Measurements from ENCODE around the gene CDK11B. TPM values are rescaled to one million over a fixed set of nuclear protein-coding genes. Genes with fewer than 3 reads are reported as not detected.

Gene CDK11B
- polyA plus RNA-seq, 1 donor, result 39.0 TPM

DNA sequence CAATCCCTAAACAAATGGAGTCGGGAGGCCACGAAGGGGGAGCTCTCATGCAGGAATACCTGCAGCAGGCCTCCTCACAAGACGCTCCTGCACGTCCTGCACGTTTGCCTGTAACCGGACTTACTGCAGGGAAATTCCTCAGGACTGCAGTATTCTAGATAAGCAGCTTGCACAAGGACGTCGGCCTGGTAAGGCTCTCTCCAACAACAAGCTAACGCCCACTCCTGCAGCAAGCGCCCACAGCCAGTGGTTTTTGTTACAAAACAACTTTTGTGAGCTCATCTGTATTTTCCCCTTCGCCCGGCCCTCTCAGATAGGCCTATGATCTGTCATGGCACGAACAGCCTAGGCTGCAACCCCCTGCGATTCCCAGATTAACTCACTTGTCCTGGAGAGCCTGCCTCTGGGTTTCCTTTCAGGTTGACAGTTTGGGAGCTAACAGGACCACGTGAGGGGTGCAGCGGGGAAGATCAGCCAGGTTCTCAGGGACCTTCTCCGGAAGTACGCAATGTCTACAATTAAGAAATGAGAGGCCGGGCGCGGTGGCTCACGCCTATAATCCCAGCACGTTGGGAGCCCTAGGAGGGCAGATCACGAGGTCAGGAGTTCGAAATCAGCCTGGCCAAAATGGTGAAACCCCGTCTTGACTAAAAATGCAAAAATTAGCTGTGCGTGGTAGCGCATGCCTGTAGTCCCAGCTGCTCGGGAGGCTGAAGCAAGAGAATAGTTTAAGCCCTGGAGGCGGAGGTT, 44.4 kb downstream of the CDK11B start:
- no peak for DNase-seq

DNA sequence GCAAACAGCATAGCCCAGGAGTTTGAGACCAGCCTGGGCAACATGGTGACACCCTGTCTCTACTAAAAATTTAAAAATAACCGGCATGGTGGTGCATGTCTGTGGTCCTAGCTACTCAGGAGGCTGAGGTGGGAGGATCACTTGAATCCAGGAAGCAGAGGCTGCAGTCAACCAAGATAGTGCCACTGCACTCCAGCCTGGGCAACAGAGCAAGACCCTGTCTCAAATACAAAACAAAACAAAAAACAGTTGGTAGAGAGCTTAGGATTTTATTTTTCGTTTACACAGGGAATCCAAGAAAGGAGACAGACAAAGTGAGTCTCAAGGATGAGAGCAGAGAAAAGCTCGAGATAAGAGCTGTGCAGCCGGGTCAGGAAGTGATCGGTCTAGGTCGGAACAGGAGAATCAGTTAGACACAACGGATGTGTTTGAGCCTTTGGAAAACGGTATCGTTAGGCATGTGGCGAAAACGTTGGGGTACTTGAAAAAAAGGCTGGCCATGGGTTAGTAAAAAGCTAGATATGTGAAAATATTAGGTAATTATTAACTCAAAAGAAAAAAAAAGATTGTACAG, 45.2 kb downstream of the CDK11B start:
- no peak for DNase-seq

DNA sequence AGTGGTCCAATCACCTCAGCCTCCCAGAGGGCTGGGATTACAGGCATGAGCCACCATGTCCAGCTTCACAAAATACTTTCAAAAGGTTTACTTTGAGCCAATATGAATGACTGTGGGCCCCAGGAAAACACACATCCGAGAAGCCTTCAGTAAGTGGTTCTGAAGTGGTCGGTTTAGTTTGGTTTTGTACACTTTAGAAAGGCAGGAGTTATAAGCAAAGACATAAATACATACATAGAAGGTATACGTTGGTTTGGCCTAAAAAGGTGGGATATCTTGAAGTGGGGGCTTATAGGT, 46.8 kb downstream of the CDK11B start:
- no peak for DNase-seq

DNA sequence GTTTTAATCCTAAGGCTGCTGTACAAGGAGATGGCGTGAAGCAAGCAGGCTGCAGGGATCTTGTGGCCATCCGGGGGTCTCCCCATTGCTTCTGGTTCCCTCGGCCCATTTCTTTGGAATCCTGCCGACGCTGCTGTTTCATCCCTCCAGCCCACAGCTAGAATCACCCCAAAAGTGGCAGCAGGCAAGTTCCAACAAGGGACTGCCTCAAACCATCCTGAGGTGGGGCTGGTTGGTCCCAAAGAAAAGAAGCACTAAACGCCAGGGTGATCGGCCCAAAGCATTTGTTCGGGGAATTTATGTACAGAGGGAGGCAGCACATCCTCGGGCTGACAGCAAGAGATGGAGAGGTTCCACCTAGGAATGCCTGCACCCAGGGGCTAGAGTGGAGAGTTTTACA, 48.0 kb downstream of the CDK11B start:
- DNase-seq, result no peak

DNA sequence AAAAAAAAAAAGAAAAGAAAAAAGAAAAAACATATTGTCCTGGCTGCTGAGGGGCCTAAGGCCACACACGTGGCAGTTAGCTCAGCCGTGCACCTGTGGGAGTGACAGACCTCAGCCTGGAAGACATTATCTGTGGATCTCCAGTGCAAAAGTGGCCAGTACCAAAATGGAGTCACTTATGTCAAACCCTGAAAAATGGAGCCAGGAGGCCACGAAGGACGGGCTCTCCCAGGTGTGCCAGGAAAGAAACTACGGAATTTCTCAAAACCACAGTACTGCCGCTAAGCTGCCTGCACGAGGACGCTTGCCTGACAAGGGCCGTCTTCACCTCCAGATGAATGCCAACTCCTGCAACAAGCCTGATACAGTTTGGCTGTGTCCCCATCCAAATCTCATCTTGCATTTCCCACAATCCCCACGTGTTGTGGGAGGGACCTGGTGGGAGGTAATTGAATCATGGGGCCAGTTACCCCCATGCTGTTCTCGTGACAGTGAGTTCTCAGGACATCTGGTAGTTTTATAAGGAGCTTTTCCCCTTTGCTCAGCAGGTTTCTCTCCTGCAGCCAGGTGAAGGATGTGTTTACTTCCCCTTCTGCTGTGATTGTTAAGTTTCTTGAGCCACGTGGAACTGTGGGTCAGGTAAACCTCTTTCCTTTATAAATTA, 48.9 kb downstream of the CDK11B start:
- no peak for DNase-seq

DNA sequence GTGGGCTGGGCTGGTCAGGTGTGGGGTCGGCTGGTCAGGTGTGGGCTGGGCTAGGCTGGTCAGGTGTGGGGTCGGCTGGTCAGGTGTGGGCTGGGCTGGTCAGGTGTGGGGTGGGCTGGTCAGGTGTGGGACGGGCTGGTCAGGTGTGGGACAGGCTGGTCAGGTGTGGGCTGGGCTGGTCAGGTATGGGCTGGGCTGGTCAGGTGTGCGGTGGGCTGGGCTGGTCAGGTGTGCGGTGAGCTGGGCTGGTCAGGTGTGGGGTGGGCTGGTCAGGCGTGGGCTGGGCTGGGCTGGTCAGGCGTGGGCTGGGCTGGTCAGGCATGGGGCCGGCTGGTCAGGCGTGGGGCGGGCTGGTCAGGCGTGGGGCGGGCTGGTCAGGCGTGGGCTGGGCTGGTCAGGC, 52.6 kb downstream of the CDK11B start:
- DNase-seq, result no peak

DNA sequence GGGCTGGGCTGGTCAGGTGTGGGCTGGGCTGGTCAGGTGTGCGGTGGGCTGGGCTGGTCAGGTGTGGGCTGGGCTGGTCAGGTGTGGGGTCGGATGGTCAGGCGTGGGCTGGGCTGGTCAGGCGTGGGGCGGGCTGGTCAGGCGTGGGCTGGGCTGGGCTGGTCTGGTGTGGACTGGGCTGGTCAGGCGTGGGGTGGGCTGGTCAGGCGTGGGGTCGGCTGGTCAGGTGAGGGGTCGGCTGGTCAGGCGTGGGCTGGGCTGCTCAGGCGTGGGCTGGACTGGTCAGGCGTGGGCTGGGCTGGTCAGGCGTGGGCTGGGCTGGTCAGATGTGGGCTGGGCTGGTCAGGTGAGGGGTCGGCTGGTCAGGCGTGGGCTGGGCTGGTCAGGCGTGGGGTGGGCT, 53.1 kb downstream of the CDK11B start:
- DNase-seq, result no peak

DNA sequence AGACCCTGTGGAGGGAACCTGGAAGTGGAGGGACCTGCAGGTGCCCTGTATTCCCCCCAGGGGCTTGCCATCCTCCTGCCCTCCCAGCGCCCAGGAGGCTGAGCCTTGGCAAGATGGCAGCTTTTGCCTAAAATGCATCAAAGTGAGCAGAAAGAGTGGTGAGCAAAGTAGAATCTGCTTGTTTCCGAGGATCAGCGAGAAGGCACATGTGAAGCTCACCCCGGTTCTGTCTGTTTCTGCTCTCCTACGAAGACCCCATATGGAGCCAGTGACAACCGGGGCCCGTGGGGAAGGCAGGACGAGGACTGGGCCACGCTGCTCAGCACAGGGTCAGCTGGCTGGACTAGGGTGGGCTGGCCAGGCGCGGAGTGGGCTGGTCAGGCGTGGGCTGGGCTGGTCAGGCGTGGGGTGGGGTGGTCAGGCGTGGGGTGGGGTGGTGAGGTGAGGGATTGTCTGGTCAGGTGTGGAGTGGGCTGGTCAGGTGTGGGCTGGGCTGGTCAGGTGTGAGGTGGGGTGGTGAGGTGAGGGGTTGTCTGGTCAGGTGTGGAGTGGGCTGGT, 53.7 kb downstream of the CDK11B start:
- no peak for DNase-seq

DNA sequence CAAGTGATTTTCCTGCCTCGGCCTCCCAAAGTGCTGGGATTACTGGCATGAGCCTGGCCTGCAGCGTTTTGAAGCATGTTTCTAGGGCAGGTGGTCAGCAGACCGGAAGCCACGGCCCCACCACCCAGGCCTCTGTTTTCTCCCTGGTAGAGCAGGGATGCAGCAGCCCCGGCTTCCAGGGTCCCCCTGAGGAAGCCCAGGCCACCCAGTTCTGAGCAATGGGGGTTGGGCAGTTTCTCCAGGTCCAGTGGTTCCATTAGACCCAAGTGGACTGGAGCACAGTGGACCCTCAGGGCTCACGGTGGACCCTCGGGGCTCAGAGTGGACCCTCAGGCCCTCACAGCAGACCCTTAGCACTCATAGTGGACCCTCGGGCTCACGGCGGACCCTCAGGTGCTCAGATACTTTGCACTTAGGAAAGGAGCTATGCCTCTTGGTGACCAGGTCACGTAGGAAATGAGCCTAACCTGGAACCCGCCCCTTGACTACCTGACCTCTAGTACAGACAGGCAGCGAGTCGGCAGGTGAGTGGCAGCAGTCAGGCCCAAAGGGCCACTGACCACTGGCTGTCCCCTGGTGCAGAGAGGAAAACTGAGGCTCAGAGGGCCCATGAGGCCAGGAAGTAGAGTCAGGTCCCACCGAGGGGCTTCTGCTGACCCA, 54.3 kb downstream of the CDK11B start:
- DNase-seq, result no peak

DNA sequence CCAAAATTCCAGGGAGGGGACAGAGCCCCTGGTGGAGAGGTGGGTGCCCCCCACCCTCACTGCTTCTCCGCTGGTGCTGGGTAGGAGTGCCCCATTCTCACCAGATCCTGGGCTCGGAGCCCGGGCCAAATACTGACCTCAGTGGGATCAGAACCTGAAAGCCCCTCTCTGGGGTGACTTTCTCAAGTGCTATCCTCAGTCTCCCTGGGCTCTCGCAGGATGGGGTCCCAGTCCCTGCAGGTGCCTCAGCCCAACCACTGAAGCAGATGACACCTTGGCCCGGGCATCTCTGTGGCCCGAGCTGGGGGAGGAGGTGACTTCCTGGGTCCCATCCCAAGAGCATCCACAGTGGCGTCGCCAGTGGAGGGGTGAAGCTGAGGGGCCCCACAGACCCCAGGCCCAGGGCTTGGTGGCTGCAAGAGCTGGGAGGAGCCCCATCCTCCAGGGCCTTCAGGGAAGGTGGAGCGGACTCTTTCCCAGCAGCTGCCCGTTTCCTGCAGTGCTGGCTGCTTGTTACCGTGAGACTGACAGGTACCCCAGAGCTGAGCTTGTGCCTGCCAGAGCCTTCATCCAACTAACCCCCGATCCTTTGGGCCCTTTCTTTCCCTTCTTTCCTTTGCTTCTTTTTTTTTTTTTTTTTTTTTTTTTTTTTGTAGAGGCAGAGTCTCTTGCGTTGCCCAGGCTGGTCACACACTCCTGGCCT, 55.0 kb downstream of the CDK11B start:
- DNase-seq, result no peak

DNA sequence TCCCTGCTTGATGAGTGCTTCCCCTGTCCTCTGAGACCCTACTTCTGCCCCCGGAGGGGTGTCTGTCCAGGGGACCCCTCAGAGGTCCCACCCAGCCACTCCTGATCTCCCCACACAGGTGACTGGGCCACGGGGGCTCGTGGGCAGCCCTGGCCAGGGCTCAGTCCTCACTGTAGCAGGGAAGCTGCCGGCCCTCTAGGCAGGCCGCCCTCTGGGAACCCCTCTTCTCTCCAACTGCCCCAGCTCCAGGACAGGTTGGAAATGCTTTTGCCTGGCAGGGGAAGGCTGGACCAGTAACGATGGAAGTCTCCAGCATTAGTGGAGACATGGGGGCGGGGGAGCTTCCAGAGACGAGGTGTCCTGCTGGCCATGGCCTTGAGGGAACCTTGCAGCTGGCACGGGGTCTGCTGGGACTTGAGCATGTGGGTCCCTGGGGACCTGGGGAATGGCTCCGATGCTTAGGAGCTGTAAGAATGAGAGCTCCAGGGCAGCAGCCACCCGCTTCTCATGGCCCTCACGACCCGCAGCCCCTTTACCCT, 55.8 kb downstream of the CDK11B start:
- DNase-seq, result no peak

DNA sequence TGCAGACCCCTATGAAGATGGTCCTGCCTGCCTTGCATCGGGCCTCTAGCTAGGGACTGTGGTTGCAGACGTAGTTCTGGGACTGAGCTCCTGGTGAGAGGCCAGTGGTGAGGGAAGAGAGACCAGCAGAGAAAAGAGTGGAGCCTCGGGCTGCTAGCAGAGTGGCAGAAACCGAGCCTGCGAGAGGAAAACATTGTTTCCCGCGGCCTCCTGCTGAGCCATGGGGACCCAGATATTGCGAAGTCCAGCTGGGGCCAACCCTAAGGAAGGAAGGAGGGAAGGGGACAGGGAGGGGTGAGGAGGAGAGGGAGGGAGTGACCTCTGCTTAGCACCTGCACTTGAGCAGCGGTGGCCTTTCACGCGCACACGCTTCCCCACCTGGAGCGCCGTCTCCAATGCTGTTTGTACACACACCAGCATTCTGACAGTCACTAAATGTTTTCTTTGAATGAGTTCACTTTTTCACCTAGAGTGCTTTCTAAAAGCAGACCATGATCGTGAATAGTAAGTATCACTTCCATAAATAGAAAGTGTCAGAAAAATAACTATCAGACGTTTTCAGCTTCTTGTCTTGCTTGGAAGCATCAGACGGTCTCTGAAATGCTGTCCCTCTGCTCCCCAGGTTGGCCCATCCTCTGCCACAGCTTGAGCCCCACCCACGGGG, 56.4 kb downstream of the CDK11B start:
- no peak for DNase-seq

DNA sequence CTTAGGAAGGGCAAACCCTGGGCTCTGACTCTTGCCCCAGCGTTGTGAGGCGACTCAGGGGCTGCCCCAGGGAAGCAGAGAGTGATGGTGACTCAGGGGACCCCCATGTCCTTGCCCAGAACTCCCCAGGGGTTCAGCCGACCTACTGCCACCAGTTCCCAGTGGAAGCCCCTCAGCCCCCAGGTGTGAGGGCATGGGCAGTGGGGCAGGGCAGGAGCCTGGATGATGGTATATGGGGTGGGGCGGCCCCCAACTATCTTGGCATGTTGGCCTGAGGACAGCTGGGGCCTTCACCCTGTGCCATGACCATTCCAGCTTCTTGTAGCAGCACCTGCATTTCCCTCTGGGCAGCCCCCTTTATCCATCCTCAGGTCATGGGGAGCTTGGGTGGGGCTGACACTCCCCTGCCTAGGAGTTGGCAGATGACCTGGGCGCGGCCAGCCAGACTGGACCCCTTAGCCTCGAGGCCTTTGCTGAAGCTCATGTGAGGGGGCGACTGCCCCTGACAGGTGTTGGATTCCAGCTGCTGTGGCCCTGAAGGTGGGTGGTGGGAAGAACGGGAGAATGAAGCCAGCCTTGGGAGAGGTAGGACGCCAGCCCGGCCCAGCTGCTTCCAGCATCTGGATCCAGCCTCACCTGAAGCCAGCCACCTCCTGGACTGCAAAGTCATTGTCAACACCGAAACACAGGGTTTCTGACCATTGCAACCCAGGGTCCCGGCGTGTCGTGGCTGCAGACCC, 57.1 kb downstream of the CDK11B start:
- no peak for DNase-seq

DNA sequence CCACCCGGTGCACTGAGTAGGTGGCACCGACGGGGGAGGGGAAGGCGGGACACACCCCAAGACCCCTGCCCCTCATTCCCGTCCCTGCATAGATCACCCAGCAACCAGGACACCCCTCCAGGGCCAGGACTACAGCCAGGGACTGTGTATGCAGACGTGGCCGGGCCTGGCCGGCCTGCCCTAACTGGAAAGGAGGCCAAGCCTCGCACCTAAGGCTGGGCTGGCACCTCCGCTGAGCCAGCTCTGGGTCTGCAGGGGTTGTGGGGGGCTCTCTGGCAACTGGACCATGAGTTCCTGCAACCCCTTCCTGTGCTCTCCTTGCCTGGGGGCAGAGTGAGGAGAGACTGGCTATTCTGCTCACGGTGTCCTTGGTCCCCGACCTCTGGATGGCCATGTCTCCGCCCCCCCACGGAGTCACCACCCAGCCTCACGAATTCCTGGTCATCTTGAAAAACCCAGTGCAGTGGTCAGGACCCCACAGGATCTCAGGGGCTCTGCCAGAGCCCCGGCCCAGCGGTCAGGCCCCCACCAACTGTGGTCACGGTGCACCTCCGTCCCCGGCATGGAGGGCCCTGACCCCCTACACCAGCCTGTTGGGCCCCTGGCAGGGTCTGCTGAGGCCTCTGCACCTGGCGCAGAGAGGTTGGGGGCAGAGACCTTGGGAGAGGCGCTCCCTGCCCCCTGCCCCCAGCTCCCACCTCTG, 57.8 kb downstream of the CDK11B start:
- no peak for DNase-seq

DNA sequence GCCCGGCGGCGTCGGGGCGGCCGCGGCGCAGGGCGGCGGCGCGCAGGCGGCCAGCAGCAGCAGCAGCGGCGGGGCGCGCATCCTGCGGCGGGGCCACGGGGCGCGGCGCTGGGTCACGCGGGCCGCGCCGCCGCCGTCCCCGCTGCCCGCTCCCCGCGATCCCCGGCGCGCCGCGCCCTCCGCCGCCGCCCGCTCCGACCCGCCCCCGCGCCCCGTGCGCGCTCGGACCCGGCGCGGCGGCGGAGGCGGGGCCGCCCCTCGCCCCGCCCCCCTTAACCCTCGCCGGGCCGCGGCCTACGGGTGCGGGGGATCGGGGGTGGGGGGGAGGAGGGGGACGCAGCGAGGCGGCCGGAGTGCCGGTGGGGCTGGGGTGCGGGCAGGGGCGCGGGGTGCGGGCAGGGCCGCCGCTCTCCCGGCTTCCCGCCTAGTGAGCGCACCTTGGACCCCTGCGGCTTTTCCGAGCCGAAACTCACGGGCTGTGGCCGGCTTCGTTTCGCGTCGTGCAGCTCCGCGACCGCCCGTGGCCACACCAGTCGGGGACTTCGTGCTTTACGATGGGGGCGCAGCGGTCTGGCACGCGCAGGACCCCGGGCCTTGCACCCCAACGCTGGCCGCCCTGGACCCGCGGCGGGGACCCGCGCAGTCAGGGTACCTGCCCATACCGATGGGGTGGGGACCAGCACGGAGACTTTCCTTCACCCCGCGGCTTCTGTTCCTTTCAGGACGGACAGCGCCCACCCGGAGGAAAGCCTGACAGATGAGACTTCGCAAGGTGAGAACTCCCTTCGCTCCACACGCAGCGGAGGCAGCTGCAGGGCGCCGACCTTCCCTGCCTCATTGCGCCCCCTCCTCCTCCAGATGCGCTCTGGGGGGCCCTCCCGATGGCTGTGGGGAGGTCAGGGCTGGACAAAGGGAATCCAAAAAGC, 58.6 kb downstream of the CDK11B start, which contains the start of gene FNDC10:
FNDC10 (minus strand) TSS at position 201 of the 926 bp plus-strand sequence; CDS start at position 81, 120 bp downstream.
- no peak for DNase-seq

DNA sequence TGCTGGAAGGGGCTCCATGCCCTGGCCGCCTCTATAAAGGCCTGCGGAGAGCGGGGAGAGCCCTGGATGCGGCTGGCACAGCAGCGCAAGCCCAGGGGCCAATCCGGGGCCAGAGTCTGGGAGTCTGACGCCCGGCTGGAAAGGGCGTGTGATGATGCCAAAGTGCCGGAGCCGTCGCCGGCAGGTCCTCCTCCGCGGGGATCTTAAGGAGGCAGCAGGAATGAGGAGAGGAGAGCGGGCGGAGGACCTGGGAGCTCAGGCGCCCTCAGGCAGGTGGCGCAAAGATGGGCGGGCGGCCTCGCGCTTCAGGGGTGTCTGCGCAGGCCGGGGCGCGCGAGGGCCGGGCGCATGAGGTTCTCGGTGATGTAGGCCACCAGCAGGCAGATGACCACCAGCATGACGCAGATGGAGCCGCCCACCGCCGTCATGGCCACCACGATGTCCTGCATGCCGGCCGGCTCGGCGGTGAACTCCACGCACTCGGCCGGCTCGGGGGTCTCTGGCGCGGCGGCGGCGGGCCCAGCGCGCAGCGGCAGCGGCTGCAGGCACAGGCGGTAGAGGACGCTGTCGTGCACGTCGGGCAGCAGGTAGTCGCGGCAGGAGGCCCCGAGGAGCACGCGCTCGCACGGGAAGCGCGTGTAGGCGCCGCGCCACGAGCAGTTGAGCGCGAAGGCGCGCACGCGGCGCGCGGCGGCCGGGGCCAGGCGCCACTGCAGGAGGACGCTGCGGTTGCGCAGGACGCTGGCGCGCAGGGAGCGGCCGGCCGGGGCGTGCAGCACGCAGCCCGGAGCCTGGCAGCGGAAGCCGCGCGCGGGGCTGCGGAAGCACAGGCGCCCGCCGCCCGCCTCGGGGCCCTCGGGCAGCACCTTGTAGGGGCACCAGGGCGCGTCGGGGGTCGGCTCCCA, 59.5 kb downstream of the CDK11B start:
- no peak for DNase-seq

DNA sequence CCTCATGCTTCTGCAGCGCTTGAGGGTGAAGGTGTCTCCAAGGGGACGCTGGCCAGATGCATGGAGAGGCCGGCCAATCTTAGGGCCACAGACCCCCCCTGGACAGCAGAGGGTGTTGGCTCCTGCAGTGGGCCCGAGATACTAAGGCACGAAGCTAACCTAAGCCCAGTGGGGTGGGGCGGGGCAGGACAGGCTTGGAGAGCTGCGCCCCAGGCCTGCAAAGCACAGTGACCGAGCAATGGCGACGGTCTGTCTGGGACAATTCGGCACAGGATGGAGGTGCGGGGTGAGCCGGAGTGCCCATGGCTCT, 60.1 kb downstream of the CDK11B start:
- no peak for DNase-seq

DNA sequence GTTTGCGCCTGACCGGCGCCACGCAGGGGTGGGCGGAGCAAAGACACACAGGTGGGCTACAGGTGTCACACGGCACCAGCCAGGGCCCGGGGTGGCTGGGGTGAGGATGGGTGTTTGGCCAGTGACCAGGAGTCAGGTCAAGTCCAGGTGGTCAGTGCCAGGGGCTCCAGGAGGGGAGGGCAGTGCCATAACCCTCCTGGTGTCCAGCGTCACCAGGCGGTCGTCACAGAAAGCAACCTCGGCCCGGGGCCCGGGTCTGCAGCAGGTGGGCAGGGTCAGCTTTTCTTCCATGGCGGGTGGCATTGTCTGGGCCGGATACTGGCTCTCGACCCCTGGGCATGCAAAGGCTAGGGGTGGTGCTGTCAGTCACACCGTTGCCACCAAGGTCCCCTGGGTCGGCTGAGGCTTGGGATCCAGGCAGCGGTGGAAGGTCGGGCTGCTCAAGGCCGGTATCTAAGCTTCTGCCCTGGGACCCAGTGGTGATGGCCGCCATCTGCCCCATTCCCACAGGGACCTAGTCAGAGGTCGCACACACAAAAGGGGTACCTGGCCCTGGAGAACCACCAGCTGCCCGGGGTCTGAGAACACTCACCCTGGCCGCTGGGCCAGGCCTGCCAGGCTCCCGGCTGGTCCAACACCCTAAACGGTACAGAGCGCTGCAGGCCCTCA, 60.6 kb downstream of the CDK11B start:
- DNase-seq, result no peak

Data from hindlimb muscle (tissue), 1 donor.